Activated naive CD4-positive, alpha-beta T cell treated with anti-CD3 and anti-CD28 coated beads, Interleukin-2, amount 50 U/mL, for 72 hours (primary cell): ENCODE results near the gene SRSF9. TPM values are rescaled to one million over a fixed set of nuclear protein-coding genes. Genes with fewer than 3 reads are reported as not detected.

ENCODE experiments used
- ATAC-seq, 2 donors: fragments of 150-1000 bp; cut with Tn5 transposase; 2 replicates each; pipeline ENCODE4 v1.10.0; 2021; ENCODE audit warnings: mild to moderate bottlenecking in 2 of 2, moderate library complexity in 2 of 2
- DNase-seq, 2 donors: peaks; one replicate each; pipeline ENCODE4 v3.0.0; 2021 to 2022; ENCODE audit warnings: low spot score in 2 of 2
- H3K27ac Mint-ChIP-seq, 2 donors: one replicate each; pipeline ENCODE4 v1.8.0; 2022; ENCODE audit warnings: mild to moderate bottlenecking in 2 of 2, mixed read lengths in 2 of 2
- H3K36me3 Mint-ChIP-seq, 2 donors: one replicate each; pipeline ENCODE4 v1.8.0; 2022; ENCODE audit warnings: mixed read lengths in 2 of 2
- H3K9me3 Mint-ChIP-seq, 2 donors: one replicate each; pipeline ENCODE4 v1.8.0; 2022; ENCODE audit warnings: mixed read lengths in 2 of 2
- total RNA-seq, 2 donors: library from RNA; stranded (reverse); gene quantifications; one replicate each; pipeline ENCODE4 v1.2.3, GENCODE V29; 2022

The SRSF9 gene
- total RNA-seq, 2 donors from 2014 or later: 148 to 207 TPM

GRCh38 chr12:120438495-120439198 is 30.9 kb downstream of the SRSF9 start:
- DNase-seq (no peak), ATAC-seq (no peak)
- H3K36me3 Mint-ChIP-seq: peaks cover 9 to 13% of the 10 kb centered on the region in 2 donors
- peak overlapping the region; percentile 86 to 96 for H3K27ac Mint-ChIP-seq
- no peaks in the 10 kb centered on the region for H3K9me3 Mint-ChIP-seq

- Mint-ChIP-seq H3K27ac (peak within 1 kb of the TSS; percentile 86 to 96), H3K36me3 (peaks cover 9 to 11% of the 10 kb centered on the region in 2 donors), H3K9me3 (no peaks in the 10 kb centered on the region)
- DNase-seq (peak; percentile 94 to 98), ATAC-seq (peak; percentile 97 to 98)
Measured at GRCh38 chr12:120437735-120438494, 31.6 kb downstream of the SRSF9 start, which contains the start of gene COX6A1. Gene COX6A1, plus strand, starts transcription at chr12:120438113. Its CDS starts 14 bp downstream, at chr12:120438127.

GRCh38 chr12:120432772-120433525 is 36.6 kb downstream of the SRSF9 start:
- DNase-seq: no peak
- H3K9me3 Mint-ChIP-seq: no peaks in the 10 kb centered on the region
- H3K27ac Mint-ChIP-seq: peak overlapping the region in 1 of 2 donors; percentile 10
- no peaks in the 10 kb centered on the region for H3K36me3 Mint-ChIP-seq
- ATAC-seq: no peak

- no peaks in the 10 kb centered on the region for H3K36me3 Mint-ChIP-seq
- no peak for ATAC-seq
- no peaks in the 10 kb centered on the region for H3K9me3 Mint-ChIP-seq
- DNase-seq: no peak
- no peak overlapping the region for H3K27ac Mint-ChIP-seq
Measured at GRCh38 chr12:120429368-120429767, 40.2 kb downstream of the SRSF9 start.

GRCh38 chr12:120428597-120429229 is 40.8 kb downstream of the SRSF9 start:
- DNase-seq (no peak), ATAC-seq (no peak)
- H3K9me3 Mint-ChIP-seq: no peaks in the 10 kb centered on the region
- H3K36me3 Mint-ChIP-seq: no peaks in the 10 kb centered on the region
- no peak overlapping the region for H3K27ac Mint-ChIP-seq

- Mint-ChIP-seq H3K36me3 (no peaks in the 10 kb centered on the region), H3K9me3 (no peaks in the 10 kb centered on the region), H3K27ac (no peak overlapping the region)
- ATAC-seq (no peak), DNase-seq (no peak)
Measured at GRCh38 chr12:120425797-120426196, 43.8 kb downstream of the SRSF9 start.

GRCh38 chr12:120422892-120423456 is 46.6 kb downstream of the SRSF9 start:
- no peak for ATAC-seq
- Mint-ChIP-seq H3K27ac (peak overlapping the region in 1 of 2 donors; percentile 55), H3K36me3 (no peaks in the 10 kb centered on the region), H3K9me3 (no peaks in the 10 kb centered on the region)
- DNase-seq: no peak

GRCh38 chr12:120421701-120422100 is 47.8 kb downstream of the SRSF9 start:
- DNase-seq (no peak), ATAC-seq (no peak)
- Mint-ChIP-seq H3K36me3 (no peaks in the 10 kb centered on the region), H3K27ac (no peak overlapping the region), H3K9me3 (no peaks in the 10 kb centered on the region)

GRCh38 chr12:120417917-120418580 is 51.5 kb downstream of the SRSF9 start:
- no peak for DNase-seq
- H3K36me3 Mint-ChIP-seq: no peaks in the 10 kb centered on the region

GRCh38 chr12:120416490-120417216 is 52.9 kb downstream of the SRSF9 start:
- H3K36me3 Mint-ChIP-seq: no peaks in the 10 kb centered on the region
- DNase-seq (no peak), ATAC-seq (no peak)
- no peaks in the 10 kb centered on the region for H3K9me3 Mint-ChIP-seq
- no peak overlapping the region for H3K27ac Mint-ChIP-seq

More at GRCh38 chr12:120417917-120418580, 51.5 kb downstream of the SRSF9 start:
- Mint-ChIP-seq H3K9me3 (no peaks in the 10 kb centered on the region), H3K27ac (no peak overlapping the region)
- no peak for ATAC-seq

- DNase-seq: no peak
Measured at GRCh38 chr12:120413901-120414695, 55.5 kb downstream of the SRSF9 start.

GRCh38 chr12:120412421-120412820 is 57.1 kb downstream of the SRSF9 start:
- ATAC-seq (no peak), DNase-seq (no peak)
- Mint-ChIP-seq H3K36me3 (no peaks in the 10 kb centered on the region), H3K9me3 (no peaks in the 10 kb centered on the region), H3K27ac (no peak overlapping the region)

More at GRCh38 chr12:120413901-120414695, 55.5 kb downstream of the SRSF9 start:
- no peak for ATAC-seq
- H3K36me3 Mint-ChIP-seq: no peaks in the 10 kb centered on the region
- no peaks in the 10 kb centered on the region for H3K9me3 Mint-ChIP-seq
- H3K27ac Mint-ChIP-seq: no peak overlapping the region
